GM21529 (cell line): ENCODE data around the gene OR8D1.
"Not testable (repeated sequence)": the region's sequence is repeated elsewhere in the genome, so short reads cannot be mapped to it uniquely, and the experiment has no call there.

Source experiments
- ATAC-seq: cut with Tn5 transposase; IDR thresholded peaks from one replicate; pipeline ENCODE4 v1.9.1; 2021; ENCODE audit not compliant: unreplicated experiment

Gene OR8D1

GRCh38 chr11:124294687-124295086, 19.1 kb downstream of the OR8D1 start:
- no peak for ATAC-seq

- no peak for ATAC-seq
These were observed 28.0 kb downstream of the OR8D1 start for GRCh38 chr11:124285610-124286344.

GRCh38 chr11:124278261-124278660, 35.5 kb downstream of the OR8D1 start:
- ATAC-seq = no peak

DNA sequence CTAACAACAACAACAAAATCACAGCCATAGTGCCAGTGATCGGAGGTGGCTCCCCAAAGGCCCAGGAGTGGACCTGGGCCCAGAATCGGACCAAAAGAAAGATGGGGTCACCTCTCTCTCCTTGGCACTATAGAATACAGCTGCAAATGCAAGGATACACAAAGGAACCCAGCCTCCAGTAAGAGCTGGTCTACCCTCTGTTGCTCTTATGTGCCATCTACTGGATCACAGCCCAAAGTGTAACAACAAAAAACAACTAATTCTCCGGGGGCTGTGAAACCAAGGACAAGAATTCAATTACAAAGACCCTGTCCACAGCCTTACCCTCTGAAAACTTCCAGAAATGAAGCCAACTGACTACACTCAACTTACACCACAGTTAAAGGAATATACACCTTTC, 35.9 kb downstream of the OR8D1 start:
- ATAC-seq = no peak

GRCh38 chr11:124277207-124277606, 36.5 kb downstream of the OR8D1 start:
- no peak for ATAC-seq

DNA sequence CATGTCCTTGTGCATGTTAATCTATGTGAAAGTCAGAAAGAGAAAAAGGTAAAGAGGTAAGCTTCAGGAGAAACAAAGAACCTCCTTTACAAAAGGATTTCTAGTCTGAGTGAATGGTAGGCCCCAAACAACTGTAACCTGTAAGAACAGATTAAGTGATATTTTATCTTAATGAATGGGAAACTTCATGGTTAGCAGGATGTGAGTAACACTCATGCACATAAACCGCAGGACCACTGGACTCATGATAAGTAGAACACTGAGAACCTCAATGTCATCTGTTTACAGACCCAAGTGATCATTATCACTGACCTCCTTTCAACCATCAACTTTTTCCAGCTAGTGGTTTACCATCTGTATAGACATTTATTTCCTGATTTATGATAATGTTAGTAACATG, 37.7 kb downstream of the OR8D1 start:
- no peak for ATAC-seq

DNA sequence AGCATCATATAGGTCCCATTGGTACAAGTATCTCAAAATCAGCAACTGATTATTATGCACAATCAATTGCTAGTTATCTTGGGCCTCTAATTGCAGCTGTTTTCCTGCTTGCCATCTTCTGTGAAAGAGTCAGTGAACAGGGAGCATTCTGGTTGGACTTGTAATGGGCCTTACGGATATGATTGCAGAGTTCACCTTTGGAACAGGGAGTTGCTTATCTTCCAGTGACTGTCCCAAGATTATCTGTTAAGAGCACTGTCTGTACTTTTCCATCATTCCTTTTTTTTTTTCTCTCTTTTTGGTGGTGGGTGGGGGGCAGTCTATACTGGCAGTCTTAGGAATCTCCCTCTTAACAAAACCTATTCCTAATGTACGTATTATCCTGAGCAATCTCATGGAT, 39.7 kb downstream of the OR8D1 start:
- no peak for ATAC-seq

GRCh38 chr11:124270886-124271285, 42.9 kb downstream of the OR8D1 start:
- ATAC-seq = not testable (repeated sequence)

DNA sequence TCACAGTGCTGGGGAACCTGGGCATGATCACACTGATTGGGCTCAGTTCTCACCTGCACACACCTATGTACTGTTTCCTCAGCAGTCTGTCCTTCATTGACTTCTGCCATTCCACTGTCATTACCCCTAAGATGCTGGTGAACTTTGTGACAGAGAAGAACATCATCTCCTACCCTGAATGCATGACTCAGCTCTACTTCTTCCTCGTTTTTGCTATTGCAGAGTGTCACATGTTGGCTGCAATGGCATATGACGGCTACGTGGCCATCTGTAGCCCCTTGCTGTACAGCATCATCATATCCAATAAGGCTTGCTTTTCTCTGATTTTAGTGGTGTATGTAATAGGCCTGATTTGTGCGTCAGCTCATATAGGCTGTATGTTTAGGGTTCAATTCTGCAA, 48.7 kb downstream of the OR8D1 start:
- ATAC-seq = not testable (repeated sequence)

- ATAC-seq = no peak
These were observed 57.7 kb downstream of the OR8D1 start, which contains the start of gene OR8G5 for GRCh38 chr11:124256076-124256475. Gene OR8G5 (plus strand): TSS chr11:124256376. CDS start chr11:124264932, 8,556 bp downstream.
